Neutrophil (primary cell): ENCODE data around the gene LMO7.
"Not testable (repeated sequence)": the region's sequence is repeated elsewhere in the genome, so short reads cannot be mapped to it uniquely, and the experiment has no call there.

Experiments
- H3K27ac ChIP-seq: fragments of 200-600 bp; sonication (generic); 2 replicates; pipeline ENCODE4 v1.5.1; 2016; ENCODE audit warnings: mild to moderate bottlenecking, moderate library complexity
- H3K27me3 ChIP-seq: fragments of 200-600 bp; sonication (generic); 2 replicates; pipeline ENCODE4 v1.6.0; 2016; ENCODE audit warnings: mild to moderate bottlenecking
- H3K36me3 ChIP-seq: fragments of 200-600 bp; sonication (generic); 2 replicates; pipeline ENCODE4 v1.5.1; 2017
- H3K4me1 ChIP-seq, 2 experiments: fragments of 200-600 bp in 1 of 2; sonication (generic) in 1 of 2; 1 replicate in 1 of 2; 2 replicates in 1 of 2; pipeline versions ENCODE4 v1.5.1 to v1.6.1; 2013 to 2016; ENCODE audit warnings: low read depth in 1 of 2, low read length in 1 of 2, mild to moderate bottlenecking in 1 of 2, moderate library complexity in 1 of 2; ENCODE audit not compliant: control insufficient read depth in 1 of 2, insufficient read depth in 1 of 2
- H3K4me3 ChIP-seq, 2 experiments: fragments of 200-600 bp in 1 of 2; sonication (generic) in 1 of 2; 1 replicate in 1 of 2; 2 replicates in 1 of 2; pipeline ENCODE4 v1.5.1; 2013 to 2016; ENCODE audit warnings: low read depth in 1 of 2, low read length in 1 of 2, mild to moderate bottlenecking in 1 of 2, moderate library complexity in 1 of 2
- H3K9me3 ChIP-seq: fragments of 200-600 bp; sonication (generic); 2 replicates; pipeline ENCODE4 v1.5.1; 2016
- TF ChIP-seq, protein P1 (sequence below): fragments of 200-600 bp; sonication (generic); IDR thresholded peaks from 2 replicates; pipeline ENCODE4 v1.5.1; 2016; ENCODE audit warnings: antibody characterized with exemption

Gene LMO7

DNA sequence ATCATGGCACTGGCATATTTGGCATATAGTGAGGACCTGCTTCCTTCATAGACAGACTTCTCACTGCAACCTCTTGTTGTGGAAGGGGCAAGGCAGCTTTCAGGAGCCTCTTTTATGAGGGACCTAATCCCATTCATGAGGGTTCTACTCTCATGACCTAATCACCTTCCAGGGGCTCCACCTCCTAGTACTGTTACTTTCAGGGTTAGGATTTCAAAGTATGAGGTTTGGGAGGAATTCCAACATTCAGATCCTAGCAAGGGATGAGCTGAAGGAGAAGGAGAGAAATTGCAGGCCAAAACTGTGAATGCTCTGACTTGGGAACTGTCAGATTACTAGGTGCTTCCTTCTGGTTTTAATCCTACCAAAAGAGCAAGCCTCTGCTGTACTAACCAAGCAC is 87.8 kb downstream of the LMO7 start:
- H3K4me1 ChIP-seq = no peaks in the 10 kb centered on the region
- no peaks in the 10 kb centered on the region for H3K36me3 ChIP-seq
- no peaks in the 10 kb centered on the region for H3K27me3 ChIP-seq
- TF ChIP-seq, protein P1, sequence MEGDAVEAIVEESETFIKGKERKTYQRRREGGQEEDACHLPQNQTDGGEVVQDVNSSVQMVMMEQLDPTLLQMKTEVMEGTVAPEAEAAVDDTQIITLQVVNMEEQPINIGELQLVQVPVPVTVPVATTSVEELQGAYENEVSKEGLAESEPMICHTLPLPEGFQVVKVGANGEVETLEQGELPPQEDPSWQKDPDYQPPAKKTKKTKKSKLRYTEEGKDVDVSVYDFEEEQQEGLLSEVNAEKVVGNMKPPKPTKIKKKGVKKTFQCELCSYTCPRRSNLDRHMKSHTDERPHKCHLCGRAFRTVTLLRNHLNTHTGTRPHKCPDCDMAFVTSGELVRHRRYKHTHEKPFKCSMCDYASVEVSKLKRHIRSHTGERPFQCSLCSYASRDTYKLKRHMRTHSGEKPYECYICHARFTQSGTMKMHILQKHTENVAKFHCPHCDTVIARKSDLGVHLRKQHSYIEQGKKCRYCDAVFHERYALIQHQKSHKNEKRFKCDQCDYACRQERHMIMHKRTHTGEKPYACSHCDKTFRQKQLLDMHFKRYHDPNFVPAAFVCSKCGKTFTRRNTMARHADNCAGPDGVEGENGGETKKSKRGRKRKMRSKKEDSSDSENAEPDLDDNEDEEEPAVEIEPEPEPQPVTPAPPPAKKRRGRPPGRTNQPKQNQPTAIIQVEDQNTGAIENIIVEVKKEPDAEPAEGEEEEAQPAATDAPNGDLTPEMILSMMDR = no peak
- no peak overlapping the region for H3K27ac ChIP-seq
- no peak overlapping the region for H3K4me3 ChIP-seq
- no peaks in the 10 kb centered on the region for H3K9me3 ChIP-seq

DNA sequence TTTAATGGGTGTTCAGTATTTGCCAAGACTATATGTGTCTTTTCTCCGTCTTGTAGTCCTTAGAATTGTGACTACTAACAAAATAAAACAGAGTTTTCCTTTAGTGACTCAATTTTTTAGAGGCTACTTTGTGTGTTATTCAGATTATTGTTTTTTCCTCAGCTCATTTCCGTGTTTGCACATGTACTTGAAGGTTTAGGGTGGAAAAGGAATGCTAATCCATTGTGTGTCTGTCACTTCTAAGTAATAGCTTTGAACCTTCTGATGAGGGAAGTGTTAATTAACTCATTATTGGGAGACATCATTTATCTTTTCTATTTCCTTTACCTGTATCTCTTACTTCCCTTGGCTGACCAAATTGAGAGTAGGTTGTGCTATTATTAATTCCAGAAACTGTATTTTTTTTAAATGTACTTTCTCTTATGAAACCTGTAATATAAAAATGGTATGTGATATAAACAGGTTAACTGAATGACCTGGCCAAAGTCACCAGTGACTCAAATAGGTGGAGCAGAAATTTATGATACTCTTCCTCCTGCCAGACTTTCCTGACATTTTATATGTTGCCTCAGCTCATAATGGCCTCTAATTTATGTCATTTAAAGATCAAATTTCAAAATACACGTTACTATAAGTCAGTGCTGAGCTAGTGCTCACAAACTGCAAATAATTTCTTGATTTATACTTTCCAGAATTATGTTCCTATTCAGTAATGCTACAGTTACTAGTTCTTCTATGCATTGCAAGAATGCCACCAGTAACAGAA is 88.8 kb downstream of the LMO7 start:
- H3K4me1 ChIP-seq = no peaks in the 10 kb centered on the region
- no peaks in the 10 kb centered on the region for H3K36me3 ChIP-seq
- no peak overlapping the region for H3K27ac ChIP-seq
- H3K27me3 ChIP-seq = no peaks in the 10 kb centered on the region
- H3K4me3 ChIP-seq = no peak overlapping the region
- no peaks in the 10 kb centered on the region for H3K9me3 ChIP-seq
- TF ChIP-seq, protein P1 = no peak

DNA sequence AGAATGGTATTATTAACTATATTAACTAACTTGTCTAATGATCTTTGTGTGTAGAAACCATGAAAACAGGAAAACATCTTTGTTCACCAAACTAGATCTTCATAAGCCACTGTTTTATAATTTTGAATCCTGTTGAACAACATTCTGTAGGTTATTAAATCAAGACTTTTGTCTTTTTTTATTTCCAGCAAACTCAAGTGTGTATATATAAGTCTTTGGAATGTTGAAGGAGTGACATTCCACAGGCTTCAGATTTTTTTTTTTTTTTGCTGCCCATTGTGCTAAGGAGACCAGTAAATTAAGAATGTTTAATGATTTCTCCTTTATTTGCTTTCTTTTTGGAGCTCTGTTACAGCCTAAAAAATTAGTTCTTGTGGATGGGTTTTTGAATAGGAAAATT is 89.6 kb downstream of the LMO7 start:
- H3K27ac ChIP-seq = no peak overlapping the region
- no peaks in the 10 kb centered on the region for H3K27me3 ChIP-seq
- H3K4me1 ChIP-seq = no peaks in the 10 kb centered on the region
- TF ChIP-seq, protein P1 = no peak
- H3K4me3 ChIP-seq = no peak overlapping the region
- no peaks in the 10 kb centered on the region for H3K36me3 ChIP-seq
- no peaks in the 10 kb centered on the region for H3K9me3 ChIP-seq

DNA sequence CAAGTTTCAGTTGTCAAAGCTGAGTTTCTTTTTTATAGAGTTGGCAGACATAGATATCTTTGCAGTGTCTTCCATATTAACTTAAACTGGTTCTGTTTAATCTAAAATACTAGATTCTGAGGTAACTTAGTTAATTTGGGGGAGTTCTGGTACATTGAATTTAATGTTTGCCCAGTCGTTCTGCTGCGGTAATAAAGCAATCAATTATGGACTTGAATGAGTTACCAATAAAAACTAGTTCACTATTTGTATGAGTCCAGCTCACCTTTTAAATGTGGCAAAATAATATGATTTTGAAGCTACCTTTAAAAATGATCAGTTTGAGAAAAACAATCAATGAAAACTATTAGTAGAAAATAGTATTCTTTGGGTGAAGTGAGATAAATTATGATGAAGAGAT is 90.2 kb downstream of the LMO7 start:
- Histone ChIP-seq H3K9me3 (no peaks in the 10 kb centered on the region), H3K27me3 (no peaks in the 10 kb centered on the region), H3K36me3 (no peaks in the 10 kb centered on the region), H3K4me3 (no peak overlapping the region), H3K27ac (no peak overlapping the region), H3K4me1 (no peaks in the 10 kb centered on the region)
- TF ChIP-seq, protein P1 = no peak

DNA sequence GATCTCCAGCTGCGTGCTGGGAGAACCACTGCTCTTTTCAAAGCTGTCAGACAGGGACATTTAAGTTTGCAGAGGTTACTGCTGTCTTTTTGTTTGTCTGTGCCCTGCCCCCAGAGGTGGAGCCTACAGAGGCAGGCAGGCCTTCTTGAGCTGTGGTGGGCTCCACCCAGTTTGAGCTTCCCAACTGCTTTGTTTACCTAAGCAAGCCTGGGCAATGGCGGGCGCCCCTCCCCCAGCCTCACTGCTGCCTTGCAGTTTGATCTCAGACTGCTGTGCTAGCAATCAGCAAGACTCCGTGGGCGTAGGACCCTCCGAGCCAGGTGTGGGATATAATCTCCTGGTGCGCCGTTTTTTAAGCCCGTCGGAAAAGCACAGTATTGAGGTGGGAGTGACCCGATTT is 97.0 kb downstream of the LMO7 start:
- not testable (repeated sequence) for H3K27me3 ChIP-seq, H3K4me1 ChIP-seq, H3K36me3 ChIP-seq, H3K4me3 ChIP-seq, H3K27ac ChIP-seq, H3K9me3 ChIP-seq

DNA sequence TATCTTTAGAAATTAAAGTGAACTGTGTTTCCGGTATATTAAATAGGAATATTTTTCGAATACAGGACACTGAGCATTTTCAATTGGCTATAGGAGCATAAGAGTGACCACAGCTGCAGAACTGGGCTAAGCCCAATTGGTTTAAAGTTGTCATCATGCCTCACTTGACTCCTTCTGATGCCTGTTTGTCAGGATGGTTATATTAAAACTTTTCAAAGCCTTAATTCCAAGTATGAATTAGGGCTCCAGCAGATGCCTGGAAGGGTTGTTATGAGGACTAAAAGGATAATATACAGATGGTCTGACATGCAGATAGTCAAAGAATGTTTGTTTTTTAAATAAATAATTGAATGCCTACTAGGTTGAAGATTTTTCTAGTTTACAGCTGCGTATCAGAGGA is 100.0 kb downstream of the LMO7 start:
- Histone ChIP-seq H3K9me3 (no peaks in the 10 kb centered on the region), H3K27ac (no peak overlapping the region), H3K4me1 (no peaks in the 10 kb centered on the region), H3K4me3 (no peak overlapping the region), H3K36me3 (no peaks in the 10 kb centered on the region), H3K27me3 (no peaks in the 10 kb centered on the region)
- TF ChIP-seq, protein P1 = no peak
